NT2/D1 (cell line): ENCODE results near the gene CD27.

Experiments used
- YY1 ChIP-seq: IDR thresholded peaks from 2 replicates; pipeline ENCODE4 v1.6.1; 2011; ENCODE audit not compliant: insufficient read length, insufficient read depth
- ZNF274 ChIP-seq: IDR thresholded peaks from 2 replicates; pipeline ENCODE4 v1.6.1; 2011; ENCODE audit warnings: mild to moderate bottlenecking, low read depth, low read length

DNA sequence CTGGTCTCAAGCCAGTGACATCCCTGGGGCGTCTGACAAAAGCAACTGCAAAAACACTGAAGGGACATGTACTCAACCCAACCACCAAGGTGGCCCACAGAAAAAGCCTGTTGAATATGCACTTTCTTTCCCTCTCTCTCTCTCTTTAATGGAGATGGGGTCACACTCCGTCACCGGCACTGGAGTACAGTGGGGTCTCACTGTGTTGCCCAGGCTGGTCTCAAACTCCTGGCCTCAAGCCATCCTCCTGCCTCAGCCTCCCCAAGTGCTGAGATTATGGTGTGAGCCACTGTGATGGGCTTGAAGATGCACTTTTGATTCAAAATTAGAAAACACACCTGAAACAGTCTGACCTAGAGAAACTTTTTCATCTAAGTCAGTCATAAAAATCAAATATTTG, 7.2 kb upstream of the CD27 start:
- no peak for TF ChIP-seq ZNF274
- TF ChIP-seq YY1 = no peak
